GM23338 (cell line): ENCODE measurements around the gene ZBTB44. TPM values are rescaled to one million over a fixed set of nuclear protein-coding genes. Genes with fewer than 3 reads are reported as not detected.

Source experiments
- ATAC-seq: fragments of 200-7000 bp; cut with Tn5 transposase; 3 replicates; pipeline ENCODE4 v1.9.1; 2020
- DNase-seq: peaks from one replicate; pipeline ENCODE4 v3.0.0-alpha.2; 2015; ENCODE audit warnings: low spot score
- H2AFZ ChIP-seq: fragments of 200-600 bp; sonication (generic); 2 replicates; pipeline ENCODE4 v1.8.0; 2016; ENCODE audit warnings: antibody characterized with exemption, mild to moderate bottlenecking, moderate library complexity
- H3F3A ChIP-seq: fragments of 200-600 bp; sonication (generic); replicated peaks from 2 replicates; pipeline ENCODE4 v1.8.0; 2017; ENCODE audit warnings: antibody characterized with exemption, mixed run types, low read depth
- H3K27ac ChIP-seq: fragments of 200-600 bp; sonication (generic); 2 replicates; pipeline ENCODE4 v1.6.1; 2016; ENCODE audit warnings: low read depth
- H3K27me3 ChIP-seq: fragments of 200-600 bp; sonication (generic); 2 replicates; pipeline ENCODE4 v1.8.0; 2016; ENCODE audit warnings: mild to moderate bottlenecking, mixed run types, moderate library complexity; ENCODE audit not compliant: insufficient read depth
- H3K36me3 ChIP-seq: fragments of 200-600 bp; sonication (generic); 2 replicates; pipeline ENCODE4 v1.8.0; 2016; ENCODE audit warnings: mild to moderate bottlenecking; ENCODE audit not compliant: insufficient read depth
- H3K4me1 ChIP-seq: fragments of 200-600 bp; sonication (generic); 2 replicates; pipeline ENCODE4 v1.8.0; 2016; ENCODE audit warnings: mild to moderate bottlenecking, moderate library complexity; ENCODE audit not compliant: insufficient read depth
- H3K4me2 ChIP-seq: fragments of 200-600 bp; sonication (generic); 2 replicates; pipeline ENCODE4 v1.7.1; 2017; ENCODE audit warnings: mixed run types
- H3K4me3 ChIP-seq: fragments of 200-600 bp; sonication (generic); 2 replicates; pipeline ENCODE4 v1.6.1; 2016; ENCODE audit warnings: mixed run types
- H3K79me2 ChIP-seq: fragments of 200-600 bp; sonication (generic); replicated peaks from 2 replicates; pipeline ENCODE4 v1.8.0; 2017; ENCODE audit warnings: mild to moderate bottlenecking; ENCODE audit not compliant: insufficient read depth
- H3K9me2 ChIP-seq: fragments of 200-600 bp; sonication (generic); 2 replicates; pipeline ENCODE4 v1.8.0; 2017; ENCODE audit not compliant: insufficient read depth
- H4K20me1 ChIP-seq: fragments of 200-600 bp; sonication (generic); replicated peaks from 2 replicates; pipeline ENCODE4 v1.8.0; 2017; ENCODE audit warnings: mild to moderate bottlenecking; ENCODE audit not compliant: insufficient read depth
- H3K27ac Mint-ChIP-seq: 2 replicates; pipeline ENCODE4 v1.8.0; 2020; ENCODE audit warnings: inconsistent platforms, mild to moderate bottlenecking, moderate library complexity, mixed read lengths
- H3K27me3 Mint-ChIP-seq: 3 replicates; pipeline ENCODE4 v1.8.0; 2022; ENCODE audit warnings: low read depth, mild to moderate bottlenecking, moderate library complexity, mixed read lengths, inconsistent platforms; ENCODE audit not compliant: insufficient read depth, poor library complexity
- H3K36me3 Mint-ChIP-seq: 3 replicates; pipeline ENCODE4 v1.8.0; 2021; ENCODE audit warnings: low read depth, mild to moderate bottlenecking, inconsistent platforms, moderate library complexity, mixed read lengths
- H3K4me1 Mint-ChIP-seq: 3 replicates; pipeline ENCODE4 v1.8.0; 2020; ENCODE audit warnings: mild to moderate bottlenecking, inconsistent platforms, mixed read lengths
- H3K4me3 Mint-ChIP-seq: 3 replicates; pipeline ENCODE4 v1.8.0; 2021; ENCODE audit warnings: moderate library complexity, mild to moderate bottlenecking, inconsistent platforms, mixed read lengths
- H3K9me3 Mint-ChIP-seq: 3 replicates; pipeline ENCODE4 v1.8.0; 2020; ENCODE audit warnings: moderate library complexity, mild to moderate bottlenecking, inconsistent platforms, mixed read lengths
- CREB1 ChIP-seq: fragments of 250-450 bp; sonication (Bioruptor Pico); IDR thresholded peaks from 2 replicates; pipeline ENCODE4 v1.5.0; 2020; ENCODE audit warnings: low read depth, mild to moderate bottlenecking, moderate library complexity
- CTCF ChIP-seq, 2 experiments: fragments of 200-600 bp in 1 of 2; sonication (generic) in 1 of 2; conservative IDR thresholded peaks; 2 replicates each; pipeline versions ENCODE4 v1.5.1 to v1.6.1; 2016 to 2017; ENCODE audit warnings: antibody characterized with exemption in 2 of 2, low read depth in 2 of 2, mild to moderate bottlenecking in 2 of 2, moderate library complexity in 1 of 2
- ETS1 ChIP-seq: IDR thresholded peaks from 2 replicates; pipeline ENCODE4 v1.6.1; 2016; ENCODE audit warnings: antibody characterized with exemption
- EZH2 ChIP-seq: fragments of 200-600 bp; sonication (generic); IDR thresholded peaks from one replicate; pipeline ENCODE4 v1.8.0; 2017; ENCODE audit warnings: antibody characterized with exemption, mild to moderate bottlenecking, low read depth; ENCODE audit not compliant: unreplicated experiment
- NANOG ChIP-seq: IDR thresholded peaks from 2 replicates; pipeline ENCODE4 v1.6.1; 2016; ENCODE audit warnings: antibody characterized with exemption, borderline replicate concordance
- POLR2AphosphoS5 ChIP-seq: IDR thresholded peaks from 2 replicates; pipeline ENCODE4 v1.6.1; 2016; ENCODE audit warnings: antibody characterized with exemption, low read depth
- REST ChIP-seq: IDR thresholded peaks from one replicate; pipeline ENCODE4 v1.6.1; 2018; ENCODE audit warnings: antibody characterized with exemption; ENCODE audit not compliant: unreplicated experiment
- ZNF331 ChIP-seq: fragments of 250-450 bp; sonication (Bioruptor Pico); IDR thresholded peaks from 2 replicates; pipeline ENCODE4 v1.5.0; 2020; ENCODE audit warnings: low read depth, mild to moderate bottlenecking, moderate library complexity
- ZNF462 ChIP-seq: fragments of 250-450 bp; sonication (Bioruptor Pico); IDR thresholded peaks from 2 replicates; pipeline ENCODE4 v1.5.0; 2020; ENCODE audit warnings: mild to moderate bottlenecking, moderate library complexity
- polyA plus RNA-seq: library from polyadenylated mRNA; unstranded; fragments of >200 nt; fragmentation: Nextera tagmentation; extraction: Ambion mirVana; gene quantifications from 2 replicates; pipeline ENCODE4 v1.2.1, GENCODE V29; 2016
- total RNA-seq: library from RNA; depleted of rRNA; stranded (reverse); fragments of >200 nt; shearing (Covaris generic); gene quantifications from 2 replicates; pipeline ENCODE4 v1.2.3, GENCODE V29; 2014

Gene ZBTB44
- total and polyA plus RNA-seq, 2 experiments from 2014 or later = 61.2 to 102 TPM

GRCh38 chr11:130178441-130179339, 136.0 kb downstream of the ZBTB44 start:
- H3K4me3 ChIP-seq = no peak overlapping the region
- no peak overlapping the region for H2AFZ ChIP-seq
- no peaks in the 10 kb centered on the region for H3K27me3 ChIP-seq
- no peak overlapping the region for H3K27ac ChIP-seq
- no peak overlapping the region for H3K4me3 Mint-ChIP-seq
- peaks cover 7% of the 10 kb centered on the region for H3K27me3 Mint-ChIP-seq
- H3K4me1 Mint-ChIP-seq = peaks cover 10% of the 10 kb centered on the region
- H3K36me3 ChIP-seq = no peaks in the 10 kb centered on the region
- no peak overlapping the region for H3K4me2 ChIP-seq
- H3K36me3 Mint-ChIP-seq = peaks cover 5% of the 10 kb centered on the region; the same call in 1 of the 3 replicates
- TF ChIP-seq CTCF (conservative IDR thresholded peaks at IDR 0.05; ENCODE audit: low read depth in 2 of 2) (no peak), ZNF462 (CRISPR knock-in tag) (no peak), EZH2 (no peak), POLR2AphosphoS5 (no peak), CREB1 (CRISPR knock-in tag) (no peak), REST (no peak), ETS1 (no peak), NANOG (no peak), ZNF331 (CRISPR knock-in tag) (no peak)
- no peaks in the 10 kb centered on the region for H3K9me2 ChIP-seq
- no peaks in the 10 kb centered on the region; the same call in 1 of the 2 replicates for H3K4me1 ChIP-seq
- no peak for ATAC-seq
- no peaks in the 10 kb centered on the region for H4K20me1 ChIP-seq
- peaks cover 6% of the 10 kb centered on the region; the same call in 1 of the 3 replicates for H3K9me3 Mint-ChIP-seq
- H3K79me2 ChIP-seq = no peaks in the 10 kb centered on the region
- H3F3A ChIP-seq = no peaks in the 10 kb centered on the region
- no peak for DNase-seq
- H3K27ac Mint-ChIP-seq = no peak overlapping the region
